Fibroblast of lung (primary cell): Measurements from ENCODE around the gene AGXT.

Experiments
- EZH2 ChIP-seq: IDR thresholded peaks from 2 replicates; pipeline ENCODE4 v1.5.1; 2012; ENCODE audit warnings: low read length, control low read depth, mild to moderate bottlenecking; ENCODE audit errors: missing control alignments
- TF ChIP-seq, protein P1 (sequence below), 2 donors: IDR thresholded peaks in 1 of 2; conservative IDR thresholded peaks in 1 of 2; 1 replicate in 1 of 2; 2 replicates in 1 of 2; pipeline ENCODE4 v1.5.1; 2011 to 2012; ENCODE audit warnings: low read length in 2 of 2, control low read depth in 1 of 2, inconsistent platforms in 1 of 2, low read depth in 1 of 2, mild to moderate bottlenecking in 1 of 2

DNA sequence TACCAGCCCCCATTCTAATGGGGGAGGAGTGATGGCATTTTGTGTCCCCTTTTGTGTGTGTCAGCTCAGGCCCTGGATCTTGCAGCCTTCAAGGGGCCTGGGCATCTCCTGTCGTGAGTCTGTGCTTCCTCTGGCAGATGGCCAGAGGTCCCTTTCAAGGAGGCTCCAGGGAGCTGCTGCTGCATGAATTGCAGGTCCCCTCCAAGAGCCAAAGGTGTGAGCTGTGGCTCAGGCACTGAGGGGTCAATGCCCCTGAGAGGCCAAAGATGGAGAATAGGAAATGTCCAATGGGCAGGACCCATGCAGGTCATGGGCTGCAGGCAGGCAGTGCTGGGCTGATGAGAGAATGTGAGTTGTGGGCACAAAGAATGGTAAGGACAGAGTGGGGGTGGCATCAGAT lies 16.9 kb downstream of the AGXT start:
- TF ChIP-seq, protein P1, sequence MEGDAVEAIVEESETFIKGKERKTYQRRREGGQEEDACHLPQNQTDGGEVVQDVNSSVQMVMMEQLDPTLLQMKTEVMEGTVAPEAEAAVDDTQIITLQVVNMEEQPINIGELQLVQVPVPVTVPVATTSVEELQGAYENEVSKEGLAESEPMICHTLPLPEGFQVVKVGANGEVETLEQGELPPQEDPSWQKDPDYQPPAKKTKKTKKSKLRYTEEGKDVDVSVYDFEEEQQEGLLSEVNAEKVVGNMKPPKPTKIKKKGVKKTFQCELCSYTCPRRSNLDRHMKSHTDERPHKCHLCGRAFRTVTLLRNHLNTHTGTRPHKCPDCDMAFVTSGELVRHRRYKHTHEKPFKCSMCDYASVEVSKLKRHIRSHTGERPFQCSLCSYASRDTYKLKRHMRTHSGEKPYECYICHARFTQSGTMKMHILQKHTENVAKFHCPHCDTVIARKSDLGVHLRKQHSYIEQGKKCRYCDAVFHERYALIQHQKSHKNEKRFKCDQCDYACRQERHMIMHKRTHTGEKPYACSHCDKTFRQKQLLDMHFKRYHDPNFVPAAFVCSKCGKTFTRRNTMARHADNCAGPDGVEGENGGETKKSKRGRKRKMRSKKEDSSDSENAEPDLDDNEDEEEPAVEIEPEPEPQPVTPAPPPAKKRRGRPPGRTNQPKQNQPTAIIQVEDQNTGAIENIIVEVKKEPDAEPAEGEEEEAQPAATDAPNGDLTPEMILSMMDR (conservative IDR thresholded peaks at IDR 0.05 in 1 of 2, IDR thresholded peaks at IDR 0.05 in 1 of 2; ENCODE audit: low read depth in 1 of 2, low read length in 2 of 2), result no peak
- TF ChIP-seq EZH2, result no peak
